Upper lobe of left lung (tissue), 4 donors: Measurements from ENCODE around the gene DCK.
"Not testable (repeated sequence)": the region's sequence is repeated elsewhere in the genome, so short reads cannot be mapped to it uniquely, and the experiment has no call there.

Experiments
- POLR2A ChIP-seq, 4 donors: fragments of 450-650 bp; IDR thresholded peaks; one replicate each; pipeline ENCODE4 v1.5.1; 2016 to 2017; ENCODE audit warnings: antibody characterized with exemption in 4 of 4, mild to moderate bottlenecking in 2 of 4
- TF ChIP-seq, protein P1 (sequence below), 6 experiments: fragments of 450-650 bp in 4 of 6; fragments of 200-600 bp in 2 of 6; sonication (generic) in 2 of 6; IDR thresholded peaks; one replicate each; pipeline ENCODE4 v1.5.1; 2016 to 2019; ENCODE audit warnings: antibody characterized with exemption in 6 of 6

DNA sequence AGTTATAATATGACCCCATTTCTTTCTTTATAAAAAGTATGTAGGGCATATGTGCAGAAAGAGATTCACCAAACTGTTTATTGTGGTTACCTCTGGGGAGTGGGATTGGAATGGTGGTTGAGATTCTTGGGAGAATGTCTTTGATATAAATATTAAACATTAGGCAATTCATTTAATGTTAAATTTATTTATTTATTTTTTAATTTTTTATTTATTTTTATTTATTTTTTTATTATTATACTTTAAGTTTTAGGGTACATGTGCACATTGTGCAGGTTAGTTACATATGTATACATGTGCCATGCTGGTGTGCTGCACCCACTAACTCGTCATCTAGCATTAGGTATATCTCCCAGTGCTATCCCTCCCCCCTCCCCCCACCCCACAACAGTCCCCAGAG, 60.2 kb downstream of the DCK start:
- not testable (repeated sequence) for TF ChIP-seq POLR2A (IDR thresholded peaks at IDR 0.05)
- TF ChIP-seq, protein P1, sequence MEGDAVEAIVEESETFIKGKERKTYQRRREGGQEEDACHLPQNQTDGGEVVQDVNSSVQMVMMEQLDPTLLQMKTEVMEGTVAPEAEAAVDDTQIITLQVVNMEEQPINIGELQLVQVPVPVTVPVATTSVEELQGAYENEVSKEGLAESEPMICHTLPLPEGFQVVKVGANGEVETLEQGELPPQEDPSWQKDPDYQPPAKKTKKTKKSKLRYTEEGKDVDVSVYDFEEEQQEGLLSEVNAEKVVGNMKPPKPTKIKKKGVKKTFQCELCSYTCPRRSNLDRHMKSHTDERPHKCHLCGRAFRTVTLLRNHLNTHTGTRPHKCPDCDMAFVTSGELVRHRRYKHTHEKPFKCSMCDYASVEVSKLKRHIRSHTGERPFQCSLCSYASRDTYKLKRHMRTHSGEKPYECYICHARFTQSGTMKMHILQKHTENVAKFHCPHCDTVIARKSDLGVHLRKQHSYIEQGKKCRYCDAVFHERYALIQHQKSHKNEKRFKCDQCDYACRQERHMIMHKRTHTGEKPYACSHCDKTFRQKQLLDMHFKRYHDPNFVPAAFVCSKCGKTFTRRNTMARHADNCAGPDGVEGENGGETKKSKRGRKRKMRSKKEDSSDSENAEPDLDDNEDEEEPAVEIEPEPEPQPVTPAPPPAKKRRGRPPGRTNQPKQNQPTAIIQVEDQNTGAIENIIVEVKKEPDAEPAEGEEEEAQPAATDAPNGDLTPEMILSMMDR (IDR thresholded peaks at IDR 0.05): not testable (repeated sequence)
